ENCODE measurements around the gene LCN10.

- TF ChIP-seq EZH2 (IDR thresholded peaks at IDR 0.05; ENCODE audit: insufficient read depth, poor library complexity, severe bottlenecking) (no peak), EZH2phosphoT487 (IDR thresholded peaks at IDR 0.05; ENCODE audit: insufficient read depth, low read depth) (no peak)
These were observed 54.2 kb downstream of the LCN10 start for GRCh38 chr9:136688274-136689107.
